Trophoblast cell (in vitro differentiated cells and primary cell): ENCODE data around the gene S100A3.
A peak's percentile ranks its signal among the peaks of the same experiment; 100 is the strongest.

Experiments
- DNase-seq, 2 donors: peaks; one replicate each; pipeline ENCODE4 v3.0.0-alpha.2; 2016
- H2AFZ ChIP-seq: 2 replicates; pipeline ENCODE4 v1.6.1; 2013; ENCODE audit warnings: low read length, moderate library complexity, mild to moderate bottlenecking; ENCODE audit not compliant: insufficient read depth, poor library complexity
- H2AK5ac ChIP-seq: 2 replicates; pipeline ENCODE4 v1.6.1; 2013; ENCODE audit warnings: mild to moderate bottlenecking, low read length
- H2BK120ac ChIP-seq: 2 replicates; pipeline ENCODE4 v1.6.1; 2013; ENCODE audit warnings: low read length, mild to moderate bottlenecking, moderate library complexity; ENCODE audit not compliant: insufficient read depth, poor library complexity
- H2BK12ac ChIP-seq: 2 replicates; pipeline ENCODE4 v1.6.1; 2013; ENCODE audit warnings: mild to moderate bottlenecking, low read length, moderate library complexity
- H2BK5ac ChIP-seq: 2 replicates; pipeline ENCODE4 v1.6.1; 2013; ENCODE audit warnings: low read length, low read depth, moderate library complexity, mild to moderate bottlenecking; ENCODE audit not compliant: poor library complexity
- H3K14ac ChIP-seq: 2 replicates; pipeline ENCODE4 v1.6.1; 2013; ENCODE audit warnings: mild to moderate bottlenecking, low read length
- H3K18ac ChIP-seq: 2 replicates; pipeline ENCODE4 v1.6.1; 2013; ENCODE audit warnings: mild to moderate bottlenecking, low read length
- H3K23ac ChIP-seq: 2 replicates; pipeline ENCODE4 v1.6.1; 2013; ENCODE audit warnings: low read length
- H3K27ac ChIP-seq: 2 replicates; pipeline ENCODE4 v1.5.1; 2013; ENCODE audit warnings: low read depth, mild to moderate bottlenecking, inconsistent platforms, low read length, moderate library complexity
- H3K27me3 ChIP-seq: 2 replicates; pipeline ENCODE4 v1.6.1; 2013; ENCODE audit warnings: inconsistent platforms, mild to moderate bottlenecking, low read length, moderate library complexity; ENCODE audit not compliant: insufficient read depth
- H3K36me3 ChIP-seq, 2 experiments: 1 replicate in 1 of 2; 2 replicates in 1 of 2; pipeline ENCODE4 v1.6.1; 2013; ENCODE audit warnings: low read length in 2 of 2, mild to moderate bottlenecking in 2 of 2, moderate library complexity in 1 of 2; ENCODE audit not compliant: insufficient read depth in 2 of 2, control insufficient read depth in 1 of 2
- H3K4ac ChIP-seq: 2 replicates; pipeline ENCODE4 v1.6.1; 2013; ENCODE audit warnings: low read depth, mild to moderate bottlenecking, low read length, moderate library complexity
- H3K4me1 ChIP-seq, 2 experiments: 1 replicate in 1 of 2; 2 replicates in 1 of 2; pipeline ENCODE4 v1.6.1; 2013; ENCODE audit warnings: low read length in 2 of 2, mild to moderate bottlenecking in 2 of 2, moderate library complexity in 1 of 2; ENCODE audit not compliant: insufficient read depth in 2 of 2, control insufficient read depth in 1 of 2
- H3K4me2 ChIP-seq: 2 replicates; pipeline ENCODE4 v1.6.1; 2013; ENCODE audit warnings: inconsistent platforms, mild to moderate bottlenecking, low read length, moderate library complexity
- H3K4me3 ChIP-seq: 2 replicates; pipeline ENCODE4 v1.5.1; 2013; ENCODE audit warnings: mild to moderate bottlenecking, low read depth, low read length, inconsistent platforms
- H3K79me1 ChIP-seq: one replicate; pipeline ENCODE4 v1.6.1; 2013; ENCODE audit warnings: low read length
- H3K79me2 ChIP-seq: 2 replicates; pipeline ENCODE4 v1.6.1; 2013; ENCODE audit warnings: low read length, mild to moderate bottlenecking; ENCODE audit not compliant: control insufficient read depth, insufficient read depth, poor library complexity
- H3K9ac ChIP-seq: 2 replicates; pipeline ENCODE4 v1.6.1; 2013; ENCODE audit warnings: mild to moderate bottlenecking, low read length
- H3K9me3 ChIP-seq: 2 replicates; pipeline ENCODE4 v1.6.1; 2013; ENCODE audit warnings: low read depth, mild to moderate bottlenecking, control low read depth, inconsistent platforms, low read length; ENCODE audit not compliant: insufficient read depth
- H4K12ac ChIP-seq: 2 replicates; pipeline ENCODE4 v1.6.1; 2013; ENCODE audit warnings: low read depth, mild to moderate bottlenecking, low read length, moderate library complexity
- H4K8ac ChIP-seq: 2 replicates; pipeline ENCODE4 v1.6.1; 2013; ENCODE audit warnings: low read depth, mild to moderate bottlenecking, low read length, moderate library complexity
- H4K91ac ChIP-seq: one replicate; pipeline ENCODE4 v1.6.1; 2013; ENCODE audit warnings: low read depth, mild to moderate bottlenecking, low read length, moderate library complexity
- WGBS: extraction: QIAGEN DNeasy Blood & Tissue Kit; methylation state at CpG from one replicate; pipeline ENCODE4 v1.1.7; 2013; ENCODE audit warnings: missing lambda C conversion rate; ENCODE audit not compliant: insufficient read length, insufficient coverage; ENCODE audit errors: extremely low coverage; 5-methylcytosine and 5-hydroxymethylcytosine counted together

The S100A3 gene

DNA sequence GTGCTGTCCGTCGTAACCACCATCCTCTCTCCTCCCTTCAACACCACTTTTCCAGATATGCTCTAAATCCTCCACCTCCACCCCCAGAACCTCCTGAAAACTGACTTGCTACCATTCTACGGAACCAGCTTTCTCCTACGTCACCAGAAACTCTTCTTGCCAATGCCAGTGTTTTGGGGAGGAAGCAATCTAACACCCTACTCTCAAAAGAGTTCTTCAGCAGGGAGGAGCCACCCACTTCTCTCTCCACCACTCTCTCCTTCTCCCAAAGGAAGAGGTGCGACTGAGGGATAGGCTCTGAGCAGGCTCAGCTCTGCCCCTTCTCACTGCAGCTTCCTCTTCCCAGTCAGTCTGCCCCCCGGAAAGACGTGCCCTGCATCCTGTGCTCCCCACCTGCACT is 22.6 kb upstream of the S100A3 start:
- H2AK5ac ChIP-seq = peak overlapping the region; percentile 13
- no peak overlapping the region for H3K23ac ChIP-seq
- no peak overlapping the region for H3K4ac ChIP-seq
- H3K27ac ChIP-seq = no peak overlapping the region
- no peak overlapping the region for H3K18ac ChIP-seq
- H3K36me3 ChIP-seq = no peaks in the 10 kb centered on the region
- H3K9ac ChIP-seq = no peak overlapping the region
- H2BK5ac ChIP-seq = no peak overlapping the region
- no peak overlapping the region for H3K14ac ChIP-seq
- H3K4me3 ChIP-seq = no peak overlapping the region
- H3K79me1 ChIP-seq = peaks cover 29% of the 10 kb centered on the region
- no CpG with 5 or more reads among the region's 7 CpGs for WGBS
- H3K9me3 ChIP-seq = no peaks in the 10 kb centered on the region
- no peak overlapping the region for H4K12ac ChIP-seq
- DNase-seq = no peak
- no peak overlapping the region for H3K4me2 ChIP-seq
- H3K79me2 ChIP-seq = peaks cover 9% of the 10 kb centered on the region
- no peaks in the 10 kb centered on the region for H3K27me3 ChIP-seq
- peaks cover 14 to 21% of the 10 kb centered on the region in 2 experiments for H3K4me1 ChIP-seq
- no peak overlapping the region for H4K8ac ChIP-seq
- H4K91ac ChIP-seq = peak overlapping the region; percentile 21
- H2BK120ac ChIP-seq = no peak overlapping the region
- H2AFZ ChIP-seq = no peak overlapping the region
- peak overlapping the region; percentile 76 for H2BK12ac ChIP-seq

DNA sequence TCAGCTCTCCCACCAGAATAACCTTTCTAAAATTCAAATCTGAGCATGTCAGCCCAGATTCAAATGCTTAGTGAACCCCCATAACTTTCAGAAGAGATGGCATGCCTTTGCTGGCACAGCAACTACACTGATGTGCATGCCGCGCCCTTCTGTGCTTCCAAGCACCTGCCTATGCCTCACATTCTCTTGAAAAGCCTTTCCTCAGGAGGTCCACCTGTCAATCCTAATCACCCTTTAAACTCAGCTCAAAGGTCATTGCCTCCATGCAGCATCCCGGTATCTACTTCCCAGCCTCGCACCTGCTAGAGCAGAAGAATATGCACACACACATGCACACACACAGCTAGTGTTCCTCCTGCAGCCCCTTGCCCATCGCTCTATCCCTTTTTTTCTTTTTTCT is 21.8 kb upstream of the S100A3 start:
- WGBS = no CpG with 5 or more reads among the region's 5 CpGs
- Histone ChIP-seq H3K27me3 (no peaks in the 10 kb centered on the region), H3K4me3 (no peak overlapping the region), H2BK5ac (no peak overlapping the region), H2BK12ac (no peak overlapping the region), H3K18ac (no peak overlapping the region), H3K9ac (no peak overlapping the region), H4K12ac (no peak overlapping the region), H3K4ac (no peak overlapping the region), H2AFZ (no peak overlapping the region), H3K4me2 (no peak overlapping the region), H3K14ac (no peak overlapping the region), H3K4me1 (peaks cover 21 to 28% of the 10 kb centered on the region in 2 experiments), H3K9me3 (no peaks in the 10 kb centered on the region), H2AK5ac (no peak overlapping the region), H3K79me2 (peaks cover 10% of the 10 kb centered on the region), H3K79me1 (peaks cover 36% of the 10 kb centered on the region), H3K36me3 (no peaks in the 10 kb centered on the region), H2BK120ac (no peak overlapping the region), H3K27ac (no peak overlapping the region), H3K23ac (no peak overlapping the region), H4K8ac (no peak overlapping the region), H4K91ac (peak overlapping the region; percentile 53)
- DNase-seq = no peak

DNA sequence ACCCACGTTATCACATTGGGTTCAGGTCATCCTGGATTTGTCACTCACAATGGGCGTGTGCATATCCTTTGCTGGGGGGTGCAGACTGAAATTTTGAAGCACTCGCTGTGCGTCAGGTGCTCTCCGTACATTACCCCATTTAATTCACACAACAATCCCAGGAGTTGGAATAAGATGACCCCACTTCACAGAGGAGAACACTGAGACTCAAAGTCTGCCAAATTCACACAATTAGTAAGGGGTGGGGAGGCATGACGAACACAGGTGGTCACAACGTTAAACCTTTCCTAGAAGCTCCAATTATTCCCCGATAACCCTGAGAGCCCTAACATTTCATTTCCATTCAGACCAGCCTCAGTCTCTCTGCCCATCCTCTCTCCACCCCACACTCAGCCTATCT is 20.4 kb upstream of the S100A3 start:
- H3K4ac ChIP-seq = peak overlapping the region; percentile 26
- H3K79me2 ChIP-seq = peaks cover 16% of the 10 kb centered on the region
- no peak overlapping the region for H4K12ac ChIP-seq

DNA sequence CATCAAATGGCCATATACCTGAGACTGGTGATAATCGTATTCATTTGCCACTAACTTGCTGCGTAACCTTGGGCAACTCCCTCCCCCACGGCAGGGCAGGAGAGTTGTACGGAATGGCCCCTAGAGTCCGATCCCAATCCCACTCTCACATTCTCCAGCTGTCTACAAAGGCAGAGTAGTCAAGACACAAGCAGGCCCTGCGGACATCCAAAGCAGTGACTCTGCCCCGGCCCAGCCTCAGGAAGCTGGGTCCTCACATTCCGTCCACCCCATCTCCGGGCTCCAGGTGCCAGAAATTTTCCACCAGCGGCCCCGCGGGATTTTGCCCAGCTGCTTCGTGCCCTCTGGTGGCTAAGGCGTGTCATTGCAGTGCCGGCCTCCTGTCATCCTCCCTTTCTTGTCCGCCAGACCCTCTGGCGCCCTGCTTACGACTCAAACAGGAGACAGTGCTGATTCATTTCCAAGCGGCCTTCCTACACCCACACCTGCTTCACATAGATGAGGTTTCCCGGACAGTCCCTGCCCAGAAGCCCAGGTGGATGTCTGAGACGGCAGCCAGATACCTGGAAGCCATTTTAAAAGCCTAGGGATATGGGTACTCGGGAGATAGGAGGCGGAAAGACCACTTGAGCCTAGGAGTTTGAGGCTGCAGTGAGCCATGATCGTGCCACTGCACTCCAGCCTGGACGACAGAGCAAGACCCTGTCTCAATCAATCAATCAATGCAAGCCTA is 19.5 kb upstream of the S100A3 start:
- peak; percentile 98 to 99 for DNase-seq
- Histone ChIP-seq H3K36me3 (no peaks in the 10 kb centered on the region), H3K27ac (peak overlapping the region; percentile 100), H4K12ac (peak overlapping the region; percentile 26), H2BK5ac (peak overlapping the region; percentile 99), H3K4me2 (peak overlapping the region; percentile 29), H3K4me3 (no peak overlapping the region), H3K4me1 (peaks cover 37 to 48% of the 10 kb centered on the region in 2 experiments), H4K91ac (peak overlapping the region; percentile 100), H3K14ac (peak overlapping the region; percentile 82), H3K4ac (peak overlapping the region; percentile 66), H4K8ac (peak overlapping the region; percentile 80), H3K79me2 (peaks cover 16% of the 10 kb centered on the region), H3K79me1 (peaks cover 56% of the 10 kb centered on the region), H3K18ac (peak overlapping the region; percentile 85), H2BK12ac (peak overlapping the region; percentile 53), H3K9me3 (no peaks in the 10 kb centered on the region), H2AK5ac (peak overlapping the region; percentile 80), H3K23ac (no peak overlapping the region), H2BK120ac (peak overlapping the region; percentile 93), H2AFZ (peak overlapping the region; percentile 30), H3K9ac (no peak overlapping the region), H3K27me3 (no peaks in the 10 kb centered on the region)
- no CpG with 5 or more reads among the region's 25 CpGs for WGBS

More for the DNA sequence above, 20.4 kb upstream of the S100A3 start:
- no peak overlapping the region for H3K18ac ChIP-seq
- H2AFZ ChIP-seq = no peak overlapping the region
- H3K4me3 ChIP-seq = no peak overlapping the region
- H3K23ac ChIP-seq = no peak overlapping the region
- DNase-seq = no peak
- H4K91ac ChIP-seq = peak overlapping the region; percentile 96
- peak overlapping the region; percentile 93 for H2BK120ac ChIP-seq
- H3K14ac ChIP-seq = peak overlapping the region; percentile 66
- H2AK5ac ChIP-seq = peak overlapping the region; percentile 73
- peak overlapping the region; percentile 100 for H3K27ac ChIP-seq
- no CpG with 5 or more reads among the region's 8 CpGs for WGBS
- H3K79me1 ChIP-seq = peaks cover 47% of the 10 kb centered on the region
- H3K27me3 ChIP-seq = no peaks in the 10 kb centered on the region
- peak overlapping the region; percentile 0 for H4K8ac ChIP-seq
- no peaks in the 10 kb centered on the region for H3K36me3 ChIP-seq
- H3K4me2 ChIP-seq = no peak overlapping the region
- no peak overlapping the region for H3K9ac ChIP-seq
- H3K9me3 ChIP-seq = no peaks in the 10 kb centered on the region
- peaks cover 28 to 39% of the 10 kb centered on the region in 2 experiments for H3K4me1 ChIP-seq
- H2BK12ac ChIP-seq = peak overlapping the region; percentile 85
- peak overlapping the region; percentile 4 for H2BK5ac ChIP-seq
